Loucy (cell line): ENCODE measurements around the gene FHOD1.

Experiments used
- H2AFZ ChIP-seq: fragments of 200-600 bp; sonication (generic); 2 replicates; pipeline ENCODE4 v1.6.0; 2016; ENCODE audit warnings: antibody characterized with exemption, mild to moderate bottlenecking, low read length, moderate library complexity
- H3F3A ChIP-seq: fragments of 200-600 bp; 2 replicates; pipeline ENCODE4 v1.6.0; 2016; ENCODE audit warnings: antibody characterized with exemption, low read depth, mild to moderate bottlenecking
- H3K27me3 ChIP-seq: fragments of 200-600 bp; sonication (generic); 2 replicates; pipeline ENCODE4 v1.6.1; 2014; ENCODE audit warnings: low read length, mild to moderate bottlenecking; ENCODE audit not compliant: insufficient read depth, poor library complexity, severe bottlenecking
- H3K36me3 ChIP-seq: fragments of 200-600 bp; sonication (generic); 2 replicates; pipeline ENCODE4 v1.6.1; 2016; ENCODE audit warnings: low read length; ENCODE audit not compliant: insufficient read depth
- H3K4me1 ChIP-seq: fragments of 200-600 bp; sonication (generic); 2 replicates; pipeline ENCODE4 v1.5.1; 2014; ENCODE audit warnings: low read length, mild to moderate bottlenecking; ENCODE audit not compliant: insufficient read depth, poor library complexity, severe bottlenecking
- H3K4me2 ChIP-seq: fragments of 200-600 bp; sonication (generic); 2 replicates; pipeline ENCODE4 v1.6.0; 2014; ENCODE audit warnings: antibody characterized with exemption, low read length, low read depth, mild to moderate bottlenecking; ENCODE audit not compliant: poor library complexity, severe bottlenecking
- H3K4me3 ChIP-seq: fragments of 200-600 bp; sonication (generic); 2 replicates; pipeline ENCODE4 v1.5.1; 2014; ENCODE audit warnings: low read length, mild to moderate bottlenecking, mixed read lengths; ENCODE audit not compliant: poor library complexity, severe bottlenecking
- H3K79me2 ChIP-seq: fragments of 200-600 bp; sonication (generic); 2 replicates; pipeline ENCODE4 v1.6.1; 2014; ENCODE audit warnings: low read length; ENCODE audit not compliant: insufficient read depth
- H3K9ac ChIP-seq: fragments of 200-600 bp; sonication (generic); 2 replicates; pipeline ENCODE4 v1.6.0; 2014; ENCODE audit warnings: mild to moderate bottlenecking, low read depth, low read length, moderate library complexity; ENCODE audit not compliant: poor library complexity, severe bottlenecking
- H3K9me2 ChIP-seq: fragments of 200-600 bp; sonication (generic); replicated peaks from 2 replicates; pipeline ENCODE4 v1.6.1; 2016; ENCODE audit warnings: low read depth, low read length, mixed read lengths
- H3K9me3 ChIP-seq: fragments of 200-600 bp; sonication (generic); 2 replicates; pipeline ENCODE4 v1.6.1; 2014; ENCODE audit warnings: mild to moderate bottlenecking, antibody characterized with exemption, low read length, low read depth; ENCODE audit not compliant: insufficient read depth
- H4K20me1 ChIP-seq: fragments of 200-600 bp; sonication (generic); 2 replicates; pipeline ENCODE4 v1.6.0; 2014; ENCODE audit warnings: antibody characterized with exemption, low read length, mild to moderate bottlenecking; ENCODE audit not compliant: insufficient read depth, poor library complexity, severe bottlenecking
- EZH2phosphoT487 ChIP-seq: fragments of 200-600 bp; IDR thresholded peaks from 2 replicates; pipeline ENCODE4 v1.6.1; 2018; ENCODE audit warnings: antibody characterized with exemption, mild to moderate bottlenecking, moderate library complexity, borderline replicate concordance
- TF ChIP-seq, protein P1 (sequence below): fragments of 200-600 bp; sonication (generic); conservative IDR thresholded peaks from 2 replicates; pipeline ENCODE4 v1.5.1; 2014; ENCODE audit warnings: mild to moderate bottlenecking, antibody characterized with exemption, low read length

FHOD1 gene

DNA sequence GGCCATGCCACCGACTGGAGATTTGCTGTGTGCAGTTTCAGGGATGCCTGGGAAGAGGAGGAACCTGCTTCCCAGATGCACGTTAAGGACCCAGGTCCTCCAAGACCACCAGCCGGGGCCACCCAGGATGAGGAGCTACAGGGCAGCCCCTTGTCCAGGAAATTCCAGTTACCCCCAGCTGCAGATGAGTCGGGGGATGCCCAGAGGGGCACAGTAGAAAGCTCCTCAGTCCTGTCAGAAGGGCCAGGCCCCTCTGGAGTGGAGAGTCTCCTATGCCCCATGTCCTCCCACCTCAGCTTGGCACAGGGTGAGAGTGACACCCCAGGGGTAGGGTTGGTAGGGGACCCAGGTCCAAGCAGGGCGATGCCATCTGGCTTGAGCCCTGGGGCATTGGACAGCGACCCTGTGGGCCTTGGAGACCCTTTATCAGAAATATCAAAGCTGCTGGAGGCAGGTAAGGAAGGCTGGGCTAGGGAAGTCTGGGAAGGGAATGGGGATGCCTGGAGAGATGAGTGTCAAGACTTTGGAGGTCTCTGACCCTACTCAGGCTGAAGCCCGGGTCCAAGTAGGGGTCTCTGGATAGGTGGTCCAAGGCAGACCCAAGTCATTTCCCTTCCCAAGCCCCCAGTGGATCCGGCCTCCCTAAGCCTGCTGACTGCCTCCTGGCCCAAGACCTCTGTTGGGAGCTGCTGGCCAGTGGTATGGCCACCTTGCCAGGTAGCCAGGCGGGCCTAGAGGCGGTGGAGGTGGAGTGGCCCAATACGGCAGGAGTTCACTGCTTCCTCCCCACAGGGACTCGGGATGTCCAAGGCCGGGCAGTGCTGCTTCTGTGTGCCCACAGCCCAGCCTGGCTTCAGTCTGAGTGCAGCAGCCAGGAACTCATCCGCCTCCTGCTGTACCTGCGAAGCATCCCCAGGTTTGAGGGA lies 33.1 kb upstream of the FHOD1 start:
- peak overlapping the region; percentile 85 for H3K9ac ChIP-seq
- peak overlapping the region; percentile 95 for H3K4me2 ChIP-seq
- H2AFZ ChIP-seq: no peak overlapping the region

DNA sequence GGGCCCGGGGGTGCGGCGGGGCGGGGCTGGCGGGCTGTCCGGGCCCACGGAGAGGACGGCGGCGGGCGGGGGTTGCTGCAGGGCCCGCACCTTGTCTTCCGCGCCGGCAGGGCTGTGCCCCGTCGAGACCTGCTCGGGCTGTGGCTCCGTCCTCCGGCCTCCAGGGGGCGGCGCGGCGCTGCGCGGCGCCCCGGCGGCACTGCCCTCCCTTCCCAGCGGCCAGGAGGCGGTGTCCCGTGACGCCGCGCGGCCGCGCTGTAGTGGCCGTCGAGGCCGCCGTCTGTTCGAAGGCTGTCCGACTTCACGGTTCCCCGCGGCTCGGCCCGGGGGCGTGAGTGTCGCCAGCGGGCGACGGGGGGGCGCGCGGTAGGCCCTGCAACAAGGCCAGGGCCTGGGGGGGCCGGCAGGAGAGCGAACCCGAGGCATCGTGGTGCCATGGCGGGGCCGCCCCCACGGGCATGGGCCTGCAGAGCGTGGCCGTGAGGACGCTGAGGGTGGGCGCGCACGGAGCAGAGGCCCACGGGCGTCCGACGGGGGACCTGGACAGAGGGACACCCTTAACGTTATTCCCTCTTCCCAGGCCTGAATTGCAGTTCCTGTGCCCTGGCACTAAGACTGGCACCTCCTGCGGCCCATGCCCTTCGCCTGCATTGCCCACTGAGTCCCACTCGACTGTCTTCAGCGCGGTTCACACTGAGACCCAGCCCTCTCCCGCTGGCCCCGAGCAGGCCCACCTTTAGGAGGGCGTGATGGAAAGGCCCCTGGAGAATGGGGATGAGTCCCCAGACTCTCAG lies 32.2 kb upstream of the FHOD1 start, which contains the start of gene PLEKHG4:
Gene PLEKHG4 (plus strand): TSS at position 237 of the 794 bp plus-strand sequence. CDS start 513 bp downstream, at position 750.
- no peaks in the 10 kb centered on the region for H3K9me2 ChIP-seq
- H3F3A ChIP-seq: no peaks in the 10 kb centered on the region
- peak within 1 kb of the TSS; percentile 97 for H3K4me2 ChIP-seq
- no peaks in the 10 kb centered on the region for H4K20me1 ChIP-seq
- TF ChIP-seq, protein P1, sequence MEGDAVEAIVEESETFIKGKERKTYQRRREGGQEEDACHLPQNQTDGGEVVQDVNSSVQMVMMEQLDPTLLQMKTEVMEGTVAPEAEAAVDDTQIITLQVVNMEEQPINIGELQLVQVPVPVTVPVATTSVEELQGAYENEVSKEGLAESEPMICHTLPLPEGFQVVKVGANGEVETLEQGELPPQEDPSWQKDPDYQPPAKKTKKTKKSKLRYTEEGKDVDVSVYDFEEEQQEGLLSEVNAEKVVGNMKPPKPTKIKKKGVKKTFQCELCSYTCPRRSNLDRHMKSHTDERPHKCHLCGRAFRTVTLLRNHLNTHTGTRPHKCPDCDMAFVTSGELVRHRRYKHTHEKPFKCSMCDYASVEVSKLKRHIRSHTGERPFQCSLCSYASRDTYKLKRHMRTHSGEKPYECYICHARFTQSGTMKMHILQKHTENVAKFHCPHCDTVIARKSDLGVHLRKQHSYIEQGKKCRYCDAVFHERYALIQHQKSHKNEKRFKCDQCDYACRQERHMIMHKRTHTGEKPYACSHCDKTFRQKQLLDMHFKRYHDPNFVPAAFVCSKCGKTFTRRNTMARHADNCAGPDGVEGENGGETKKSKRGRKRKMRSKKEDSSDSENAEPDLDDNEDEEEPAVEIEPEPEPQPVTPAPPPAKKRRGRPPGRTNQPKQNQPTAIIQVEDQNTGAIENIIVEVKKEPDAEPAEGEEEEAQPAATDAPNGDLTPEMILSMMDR: peak; percentile 61
- TF ChIP-seq EZH2phosphoT487: no peak
- peak within 1 kb of the TSS; percentile 88 for H3K9ac ChIP-seq
- H3K36me3 ChIP-seq: no peaks in the 10 kb centered on the region; the same call in 1 of the 2 replicates
- peaks cover 51% of the 10 kb centered on the region for H3K79me2 ChIP-seq
- no peaks in the 10 kb centered on the region for H3K9me3 ChIP-seq
- no peaks in the 10 kb centered on the region for H3K27me3 ChIP-seq
- peaks cover 18% of the 10 kb centered on the region for H3K4me1 ChIP-seq
- peak within 1 kb of the TSS; percentile 93 for H3K4me3 ChIP-seq
- H2AFZ ChIP-seq: peak within 1 kb of the TSS; percentile 89

More for the DNA sequence above, 33.1 kb upstream of the FHOD1 start:
- Histone ChIP-seq H3K4me1 (peaks cover 18% of the 10 kb centered on the region), H3K4me3 (peak overlapping the region; percentile 93), H3K27me3 (no peaks in the 10 kb centered on the region), H3K36me3 (peaks cover 3% of the 10 kb centered on the region; the same call in 1 of the 2 replicates), H4K20me1 (no peaks in the 10 kb centered on the region), H3K9me2 (no peaks in the 10 kb centered on the region), H3F3A (no peaks in the 10 kb centered on the region), H3K79me2 (peaks cover 51% of the 10 kb centered on the region), H3K9me3 (no peaks in the 10 kb centered on the region)
- TF ChIP-seq, protein P1: no peak
- no peak for TF ChIP-seq EZH2phosphoT487

DNA sequence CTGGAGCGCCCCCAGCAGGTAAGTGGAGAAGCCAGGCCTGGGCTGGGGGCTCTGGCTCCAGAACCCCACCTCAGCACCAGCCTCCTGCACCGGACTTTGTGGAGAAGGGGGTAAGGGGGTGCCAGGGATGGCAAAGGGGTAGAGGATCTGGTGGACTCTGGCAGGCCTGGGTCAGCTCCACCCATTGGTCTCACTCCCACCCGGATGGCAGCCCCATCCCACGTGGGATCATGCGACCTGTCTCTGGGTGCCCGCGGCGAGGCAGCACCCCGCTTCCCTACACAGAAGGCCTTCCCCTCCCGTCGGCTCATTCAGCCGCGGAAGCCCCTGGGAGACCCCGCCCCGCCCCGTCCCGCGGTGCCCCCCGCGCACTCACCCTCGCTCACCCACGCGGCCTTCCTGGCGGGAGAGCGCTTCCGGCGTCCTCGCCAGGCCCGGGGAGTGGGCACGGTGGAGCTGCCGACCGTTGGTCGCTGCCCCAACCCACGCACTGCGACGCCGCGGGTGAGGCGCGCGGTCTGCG lies 31.6 kb upstream of the FHOD1 start:
- no peaks in the 10 kb centered on the region for H3F3A ChIP-seq
- H3K27me3 ChIP-seq: no peaks in the 10 kb centered on the region
- peak overlapping the region; percentile 89 for H2AFZ ChIP-seq
- H3K4me3 ChIP-seq: peak overlapping the region; percentile 93
- TF ChIP-seq, protein P1: peak; percentile 80
- no peak for TF ChIP-seq EZH2phosphoT487
- H3K9me2 ChIP-seq: no peaks in the 10 kb centered on the region
- no peaks in the 10 kb centered on the region for H3K9me3 ChIP-seq
- peak overlapping the region; percentile 97 for H3K4me2 ChIP-seq
- peaks cover 18% of the 10 kb centered on the region for H3K4me1 ChIP-seq
- H3K9ac ChIP-seq: peak overlapping the region; percentile 88
- H4K20me1 ChIP-seq: no peaks in the 10 kb centered on the region
- H3K79me2 ChIP-seq: peaks cover 51% of the 10 kb centered on the region
- no peaks in the 10 kb centered on the region; the same call in 1 of the 2 replicates for H3K36me3 ChIP-seq
